ENCODE measurements around the gene TACR2. TPM values are rescaled to one million over a fixed set of nuclear protein-coding genes. Genes with fewer than 3 reads are reported as not detected.
A peak's percentile ranks its signal among the peaks of the same experiment; 100 is the strongest.

TACR2 gene
- total RNA-seq, 1 donor from 2014 or later = 1.2 TPM

DNA sequence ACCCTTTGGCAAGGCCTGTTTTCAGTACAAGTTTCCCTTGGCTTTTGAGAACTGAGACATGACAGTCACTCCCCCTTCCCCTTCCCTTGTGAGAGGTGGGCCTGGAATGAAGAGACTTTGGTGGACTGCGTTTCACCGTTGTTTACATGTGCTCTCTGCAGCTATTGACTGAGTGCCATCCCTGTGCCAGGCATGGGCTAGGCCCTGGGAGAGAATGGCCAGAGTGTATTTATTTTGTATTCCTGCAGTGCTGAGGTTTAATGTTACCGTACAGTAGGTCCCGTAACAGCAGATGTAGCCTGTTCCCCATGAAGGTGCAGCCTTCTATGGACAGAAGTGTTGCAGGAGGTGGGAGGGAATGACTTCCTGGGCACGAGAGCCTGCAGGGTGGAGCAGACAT is 50.0 kb downstream of the TACR2 start:
- peaks cover 84% of the 10 kb centered on the region for H3K36me3 ChIP-seq
- intact Hi-C loops (cut with DNase I) = no loop called here

DNA sequence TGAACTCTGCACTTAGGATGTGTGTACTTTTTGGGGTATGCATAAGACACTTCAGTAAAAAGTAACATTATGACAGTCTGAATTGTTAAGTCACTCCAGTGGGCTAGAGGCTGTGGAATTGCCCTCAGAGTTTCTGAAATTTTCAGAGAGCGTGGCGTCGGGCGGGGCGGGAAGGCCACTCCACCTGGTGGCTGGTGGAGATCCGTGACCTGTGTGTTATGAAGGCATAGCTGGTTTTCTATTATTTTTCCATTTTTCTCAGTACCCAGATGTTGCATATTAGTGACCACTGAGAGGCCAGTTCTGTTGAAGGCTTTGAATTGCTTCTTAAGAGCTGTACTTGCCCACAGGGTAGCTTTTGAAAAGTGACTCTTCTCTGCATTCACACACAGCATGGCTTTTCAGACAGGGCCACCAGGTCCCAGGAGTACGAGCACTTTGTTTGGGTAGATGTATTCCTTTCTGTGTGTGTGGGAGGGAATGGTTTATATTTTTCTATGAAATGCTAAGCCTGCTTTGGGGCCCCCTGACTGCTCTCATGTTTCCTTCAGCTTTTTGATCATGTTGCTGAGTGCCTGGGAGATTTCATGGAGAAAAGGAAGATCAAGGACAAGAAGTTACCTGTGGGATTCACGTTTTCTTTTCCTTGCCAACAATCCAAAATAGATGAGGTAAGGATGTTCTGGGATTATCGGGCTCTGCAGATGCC is 52.3 kb downstream of the TACR2 start:
- DNase-seq (no peak), ATAC-seq (no peak)
- Histone ChIP-seq H3K27me3 (ENCODE audit: low read depth) (no peaks in the 10 kb centered on the region), H3K9me3 (no peaks in the 10 kb centered on the region), H3K4me1 (peaks cover 38% of the 10 kb centered on the region), H3K4me3 (no peak overlapping the region), H3K27ac (no peak overlapping the region), H3K36me3 (peaks cover 72% of the 10 kb centered on the region)
- intact Hi-C loops (cut with DNase I) = no loop called here
- TF ChIP-seq, protein P1, sequence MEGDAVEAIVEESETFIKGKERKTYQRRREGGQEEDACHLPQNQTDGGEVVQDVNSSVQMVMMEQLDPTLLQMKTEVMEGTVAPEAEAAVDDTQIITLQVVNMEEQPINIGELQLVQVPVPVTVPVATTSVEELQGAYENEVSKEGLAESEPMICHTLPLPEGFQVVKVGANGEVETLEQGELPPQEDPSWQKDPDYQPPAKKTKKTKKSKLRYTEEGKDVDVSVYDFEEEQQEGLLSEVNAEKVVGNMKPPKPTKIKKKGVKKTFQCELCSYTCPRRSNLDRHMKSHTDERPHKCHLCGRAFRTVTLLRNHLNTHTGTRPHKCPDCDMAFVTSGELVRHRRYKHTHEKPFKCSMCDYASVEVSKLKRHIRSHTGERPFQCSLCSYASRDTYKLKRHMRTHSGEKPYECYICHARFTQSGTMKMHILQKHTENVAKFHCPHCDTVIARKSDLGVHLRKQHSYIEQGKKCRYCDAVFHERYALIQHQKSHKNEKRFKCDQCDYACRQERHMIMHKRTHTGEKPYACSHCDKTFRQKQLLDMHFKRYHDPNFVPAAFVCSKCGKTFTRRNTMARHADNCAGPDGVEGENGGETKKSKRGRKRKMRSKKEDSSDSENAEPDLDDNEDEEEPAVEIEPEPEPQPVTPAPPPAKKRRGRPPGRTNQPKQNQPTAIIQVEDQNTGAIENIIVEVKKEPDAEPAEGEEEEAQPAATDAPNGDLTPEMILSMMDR (IDR thresholded peaks at IDR 0.05) = no peak

More for the DNA sequence above, 50.0 kb downstream of the TACR2 start:
- TF ChIP-seq, protein P1 (IDR thresholded peaks at IDR 0.05) = no peak
- no peak for DNase-seq
- Histone ChIP-seq H3K27ac (no peak overlapping the region), H3K4me3 (no peak overlapping the region), H3K27me3 (ENCODE audit: low read depth) (no peaks in the 10 kb centered on the region), H3K4me1 (peaks cover 14% of the 10 kb centered on the region), H3K9me3 (no peaks in the 10 kb centered on the region)
- no peak for ATAC-seq

DNA sequence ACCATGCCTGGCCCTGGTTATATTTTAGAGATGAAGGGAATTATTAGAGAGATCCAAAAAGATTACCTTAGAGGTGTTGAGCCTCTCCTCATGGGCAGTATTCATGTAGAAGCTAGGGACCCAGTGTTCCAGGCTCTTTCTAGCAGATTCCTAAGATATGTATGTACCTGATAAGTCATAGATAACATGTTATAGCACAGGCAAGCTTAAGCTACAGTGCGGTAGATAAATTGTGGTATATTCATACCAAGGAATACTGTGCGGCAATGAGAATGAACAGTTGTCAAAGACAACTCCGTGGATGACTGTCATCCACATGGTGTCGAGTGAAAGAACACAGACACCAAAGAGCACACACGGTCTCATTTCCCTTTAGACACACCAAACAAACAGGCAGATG is 53.1 kb downstream of the TACR2 start:
- peaks cover 45% of the 10 kb centered on the region for H3K4me1 ChIP-seq
- H3K27ac ChIP-seq = no peak overlapping the region
- intact Hi-C loops (cut with DNase I) = no loop called here
- ATAC-seq = no peak
- peaks cover 64% of the 10 kb centered on the region for H3K36me3 ChIP-seq
- no peaks in the 10 kb centered on the region for H3K9me3 ChIP-seq
- no peak overlapping the region for H3K4me3 ChIP-seq
- no peak for DNase-seq
- TF ChIP-seq, protein P1 (IDR thresholded peaks at IDR 0.05) = no peak
- no peaks in the 10 kb centered on the region for H3K27me3 ChIP-seq (ENCODE audit: low read depth)

DNA sequence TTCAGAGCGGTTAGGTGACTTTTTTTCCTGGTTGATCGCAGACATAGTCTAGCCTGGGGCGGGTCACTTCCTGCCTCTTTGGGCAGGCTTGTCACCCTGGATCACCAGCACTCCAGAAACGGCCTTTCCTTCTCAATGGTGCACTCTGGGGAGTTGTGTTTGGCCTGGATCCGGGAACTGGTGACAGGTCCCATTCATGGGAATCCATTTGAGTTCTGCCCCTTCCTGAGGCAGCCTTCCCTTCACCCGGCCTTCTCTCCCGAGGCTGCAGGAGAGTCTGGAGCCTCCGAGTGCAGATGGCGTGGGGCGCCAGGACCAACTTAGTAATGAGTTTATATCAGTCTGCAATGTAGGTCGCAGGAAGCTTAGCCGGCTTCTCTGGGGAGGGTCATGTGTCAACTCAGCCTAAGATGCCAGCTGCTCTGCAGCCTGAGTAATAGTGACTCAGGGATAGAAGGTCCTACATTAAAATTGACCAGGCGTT is 54.2 kb downstream of the TACR2 start:
- Histone ChIP-seq H3K4me1 (peaks cover 53% of the 10 kb centered on the region), H3K9me3 (no peaks in the 10 kb centered on the region), H3K4me3 (no peak overlapping the region), H3K27me3 (ENCODE audit: low read depth) (no peaks in the 10 kb centered on the region), H3K27ac (peak overlapping the region; percentile 62), H3K36me3 (peaks cover 58% of the 10 kb centered on the region)
- peak; percentile 70 for DNase-seq
- peak; percentile 56 to 68 for ATAC-seq
- intact Hi-C loops (cut with DNase I) = no loop called here
- TF ChIP-seq, protein P1 (IDR thresholded peaks at IDR 0.05) = no peak

DNA sequence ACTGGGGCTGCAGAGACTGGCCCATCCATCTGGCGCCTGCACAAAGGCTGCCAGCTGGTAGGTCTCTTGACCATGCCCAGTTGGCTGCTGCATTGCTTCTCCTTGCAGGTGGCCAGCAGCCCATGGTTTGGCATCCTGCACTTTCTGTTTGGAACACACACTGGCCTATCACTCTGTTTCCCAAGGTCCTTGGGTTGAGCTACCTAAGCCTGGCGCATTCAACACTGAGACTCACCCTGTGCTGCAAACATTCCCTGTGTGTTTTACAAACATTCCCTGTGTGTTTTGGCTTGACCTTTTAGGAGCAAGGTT is 55.5 kb downstream of the TACR2 start:
- no peaks in the 10 kb centered on the region for H3K9me3 ChIP-seq
- ATAC-seq (peak in 1 of 2 donors; percentile 11), DNase-seq (no peak)
- intact Hi-C loops (cut with DNase I) = no loop called here
- H3K36me3 ChIP-seq = peaks cover 47% of the 10 kb centered on the region
- no peak overlapping the region for H3K4me3 ChIP-seq
- TF ChIP-seq, protein P1 (IDR thresholded peaks at IDR 0.05) = no peak
- peak overlapping the region; percentile 74 for H3K27ac ChIP-seq
- peaks cover 57% of the 10 kb centered on the region for H3K4me1 ChIP-seq
- no peaks in the 10 kb centered on the region for H3K27me3 ChIP-seq (ENCODE audit: low read depth)

Data from lower lobe of right lung (tissue), 2 donors.